ENCODE results near the gene TMEFF2.
"Not testable (repeated sequence)": the region's sequence is repeated elsewhere in the genome, so short reads cannot be mapped to it uniquely, and the experiment has no call there.

TMEFF2 gene

GRCh38 chr2:192126426-192126825, 68.3 kb downstream of the TMEFF2 start:
- no peak for DNase-seq

- no peak for DNase-seq
Observed at GRCh38 chr2:192124571-192124970, 70.2 kb downstream of the TMEFF2 start.

- no peak for DNase-seq
Observed at GRCh38 chr2:192123847-192124246, 70.9 kb downstream of the TMEFF2 start.

GRCh38 chr2:192122946-192123345, 71.8 kb downstream of the TMEFF2 start:
- no peak for DNase-seq

GRCh38 chr2:192122141-192122540, 72.6 kb downstream of the TMEFF2 start:
- DNase-seq, result no peak

GRCh38 chr2:192119536-192119935, 75.2 kb downstream of the TMEFF2 start:
- no peak for DNase-seq

GRCh38 chr2:192117705-192118104, 77.0 kb downstream of the TMEFF2 start:
- no peak for DNase-seq

GRCh38 chr2:192111536-192111935, 83.2 kb downstream of the TMEFF2 start:
- not testable (repeated sequence) for DNase-seq

- no peak for DNase-seq
Observed at GRCh38 chr2:192099742-192100141, 95.0 kb downstream of the TMEFF2 start.

- DNase-seq, result no peak
Observed at GRCh38 chr2:192098814-192099491, 95.8 kb downstream of the TMEFF2 start.

- DNase-seq, result no peak
Observed at GRCh38 chr2:192091476-192091875, 103.3 kb downstream of the TMEFF2 start.

GRCh38 chr2:192090911-192091310, 103.8 kb downstream of the TMEFF2 start:
- DNase-seq, result peak; percentile 23

- DNase-seq, result no peak
Observed at GRCh38 chr2:192087398-192087958, 107.3 kb downstream of the TMEFF2 start.

GRCh38 chr2:192082121-192082520, 112.6 kb downstream of the TMEFF2 start:
- DNase-seq, result no peak

GRCh38 chr2:192080096-192080495, 114.6 kb downstream of the TMEFF2 start:
- not testable (repeated sequence) for DNase-seq

GRCh38 chr2:192073878-192074277, 120.9 kb downstream of the TMEFF2 start:
- no peak for DNase-seq

- no peak for DNase-seq
Observed at GRCh38 chr2:192072778-192073177, 122.0 kb downstream of the TMEFF2 start.

GRCh38 chr2:192072261-192072660, 122.5 kb downstream of the TMEFF2 start:
- no peak for DNase-seq

- no peak for DNase-seq
Observed at GRCh38 chr2:192070099-192070498, 124.6 kb downstream of the TMEFF2 start.

GRCh38 chr2:192069417-192069816, 125.3 kb downstream of the TMEFF2 start:
- DNase-seq, result no peak

- DNase-seq, result no peak
Observed at GRCh38 chr2:192068966-192069365, 125.8 kb downstream of the TMEFF2 start.

- DNase-seq, result no peak
Observed at GRCh38 chr2:192067631-192068030, 127.1 kb downstream of the TMEFF2 start.

- DNase-seq, result no peak
Observed at GRCh38 chr2:192064459-192064858, 130.3 kb downstream of the TMEFF2 start.

- no peak for DNase-seq
Observed at GRCh38 chr2:192060161-192060560, 134.6 kb downstream of the TMEFF2 start.

GRCh38 chr2:192059266-192059665, 135.5 kb downstream of the TMEFF2 start:
- DNase-seq, result no peak
